Measurements from ENCODE around the gene SEMA3B. TPM values are rescaled to one million over a fixed set of nuclear protein-coding genes. Genes with fewer than 3 reads are reported as not detected.

Gene SEMA3B
- total and polyA plus RNA-seq, 9 of the 15 experiments (the other 6 are each of a cell fraction or from before 2014, with no cell fraction given) = 0.03 to 1.8 (median 0.55) TPM; not detected in 1

DNA sequence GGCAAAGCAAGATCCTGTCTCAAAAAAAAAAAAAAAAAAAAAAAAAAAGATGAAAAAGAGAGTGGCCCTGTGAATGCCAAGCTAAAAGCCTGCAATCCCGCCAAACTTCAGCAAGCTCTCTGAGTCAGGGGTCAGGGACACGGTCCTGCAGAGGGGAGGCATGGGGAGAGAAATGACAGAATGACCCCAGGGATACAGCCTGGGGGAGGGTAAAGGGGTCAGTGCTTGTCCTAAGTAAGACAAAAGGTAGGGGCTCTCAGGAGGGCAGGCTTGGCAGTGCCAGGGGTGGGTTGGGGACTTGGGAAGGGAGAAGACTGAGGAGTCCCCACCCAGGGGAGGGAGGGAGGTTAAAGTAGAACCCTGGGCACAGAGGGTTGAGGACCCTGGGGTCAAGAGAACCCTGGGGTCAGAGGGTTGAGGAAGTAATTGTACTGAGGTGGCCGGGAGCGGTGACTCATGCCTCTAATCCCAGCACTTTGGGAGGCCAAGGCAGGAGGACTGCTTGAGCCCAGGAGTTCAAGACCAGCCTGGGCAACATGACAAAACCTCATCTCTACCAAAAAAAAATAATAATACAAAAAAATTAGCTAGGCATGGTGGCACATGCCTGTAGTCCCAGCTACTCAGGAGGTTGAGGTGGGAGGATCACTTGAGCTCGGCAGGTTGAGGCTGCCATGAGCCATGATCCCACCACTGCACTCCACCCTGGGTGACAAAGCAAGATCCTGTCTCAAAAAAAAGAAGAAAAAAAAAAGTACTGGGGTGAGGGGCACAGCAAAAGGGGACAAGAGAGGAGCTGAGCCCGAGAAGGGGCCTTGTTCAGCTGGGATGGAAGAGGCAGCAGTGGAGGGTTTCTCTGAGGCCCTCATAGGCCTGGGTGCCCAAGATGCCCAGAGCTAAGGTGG lies 5.2 kb upstream of the SEMA3B start:
- ChIA-PET POLR2A (interaction anchor here (0.6 to 1.5 kb wide), 5 partner anchors 14 to 335 kb away, joined by 3 read pairs; no protein-coding TSS in a partner anchor), CTCF (ENCODE audit: low intra/inter-chr PET ratio) (no interaction called here)
- no peaks in the 10 kb centered on the region for H4K20me1 ChIP-seq (replicated peaks; ENCODE audit: control insufficient read depth, insufficient read depth, low read length)
- ATAC-seq (no peak), FAIRE-seq (no peak), DNase-seq (ENCODE audit: extremely low read depth in 1 of 4, low spot score in 3 of 4) (no peak)
- intact Hi-C loops (cut with micrococcal nuclease) = no loop called here
- H3K4me2 ChIP-seq (ENCODE audit: insufficient read depth, low read length) = no peak overlapping the region
- H3K4me3 ChIP-seq = no peak overlapping the region
- H3K9me3 ChIP-seq (replicated peaks; ENCODE audit: control insufficient read depth, insufficient read depth, low read depth, low read length) = no peaks in the 10 kb centered on the region
- no TSS peak for BruUV-seq (replicated peaks)
- in situ Hi-C loops (cut with MboI) = no loop called here
- WGBS (ENCODE audit: insufficient coverage, low coverage, missing lambda C conversion rate) = 38% methylated on average over 5 of the region's 6 CpGs
- H3K27ac ChIP-seq (ENCODE audit: extremely low read depth, low read depth, low read length) = no peak overlapping the region
- H3K4me1 ChIP-seq (replicated peaks in 1 of 2; ENCODE audit: control insufficient read depth in 2 of 2, insufficient read depth in 2 of 2, low read length in 2 of 2) = peaks cover 6 to 51% of the 10 kb centered on the region in 2 experiments; a peak in 4 of 5 replicates
- no peaks in the 10 kb centered on the region for H3K27me3 ChIP-seq (ENCODE audit: control insufficient read depth in 2 of 2, insufficient read depth in 2 of 2, low read length in 2 of 2)
- no peak overlapping the region for H3K9ac ChIP-seq (ENCODE audit: insufficient read depth in 1 of 2, low read depth in 2 of 2, low read length in 2 of 2)
- H3K36me3 ChIP-seq (ENCODE audit: control insufficient read depth, insufficient read depth, low read length) = no peaks in the 10 kb centered on the region
- no peak overlapping the region for H2AFZ ChIP-seq (ENCODE audit: low read depth, low read length)
- no peaks in the 10 kb centered on the region for H3K9me1 ChIP-seq (ENCODE audit: control insufficient read depth, insufficient read depth, low read length)
- peaks cover 3% of the 10 kb centered on the region; the same call in 1 of the 3 replicates for H3K79me2 ChIP-seq (ENCODE audit: control insufficient read depth, insufficient read depth, low read length)
- TF ChIP-seq, protein P1, sequence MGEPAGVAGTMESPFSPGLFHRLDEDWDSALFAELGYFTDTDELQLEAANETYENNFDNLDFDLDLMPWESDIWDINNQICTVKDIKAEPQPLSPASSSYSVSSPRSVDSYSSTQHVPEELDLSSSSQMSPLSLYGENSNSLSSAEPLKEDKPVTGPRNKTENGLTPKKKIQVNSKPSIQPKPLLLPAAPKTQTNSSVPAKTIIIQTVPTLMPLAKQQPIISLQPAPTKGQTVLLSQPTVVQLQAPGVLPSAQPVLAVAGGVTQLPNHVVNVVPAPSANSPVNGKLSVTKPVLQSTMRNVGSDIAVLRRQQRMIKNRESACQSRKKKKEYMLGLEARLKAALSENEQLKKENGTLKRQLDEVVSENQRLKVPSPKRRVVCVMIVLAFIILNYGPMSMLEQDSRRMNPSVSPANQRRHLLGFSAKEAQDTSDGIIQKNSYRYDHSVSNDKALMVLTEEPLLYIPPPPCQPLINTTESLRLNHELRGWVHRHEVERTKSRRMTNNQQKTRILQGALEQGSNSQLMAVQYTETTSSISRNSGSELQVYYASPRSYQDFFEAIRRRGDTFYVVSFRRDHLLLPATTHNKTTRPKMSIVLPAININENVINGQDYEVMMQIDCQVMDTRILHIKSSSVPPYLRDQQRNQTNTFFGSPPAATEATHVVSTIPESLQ (CRISPR knock-in tag; IDR thresholded peaks at IDR 0.05) = no peak
- TF ChIP-seq KHSRP (IDR thresholded peaks at IDR 0.05) = no peak
- TF ChIP-seq DPF2 (IDR thresholded peaks at IDR 0.05) = 0 out of 2 replicates have a peak, but pooled peaks have one; percentile 27
- no peak for TF ChIP-seq ZEB2 (IDR thresholded peaks at IDR 0.05)
- TF ChIP-seq FOSL1 (tag; conservative IDR thresholded peaks at IDR 0.05) = peak; percentile 42
- TF ChIP-seq ZNF507 (tag; conservative IDR thresholded peaks at IDR 0.05) = no peak
- TF ChIP-seq RBM25 (IDR thresholded peaks at IDR 0.05; ENCODE audit: low read depth, low read length, severe bottlenecking) = no peak
- TF ChIP-seq SP1 (CRISPR knock-in tag; IDR thresholded peaks at IDR 0.05) = no peak
- TF ChIP-seq, protein P2, sequence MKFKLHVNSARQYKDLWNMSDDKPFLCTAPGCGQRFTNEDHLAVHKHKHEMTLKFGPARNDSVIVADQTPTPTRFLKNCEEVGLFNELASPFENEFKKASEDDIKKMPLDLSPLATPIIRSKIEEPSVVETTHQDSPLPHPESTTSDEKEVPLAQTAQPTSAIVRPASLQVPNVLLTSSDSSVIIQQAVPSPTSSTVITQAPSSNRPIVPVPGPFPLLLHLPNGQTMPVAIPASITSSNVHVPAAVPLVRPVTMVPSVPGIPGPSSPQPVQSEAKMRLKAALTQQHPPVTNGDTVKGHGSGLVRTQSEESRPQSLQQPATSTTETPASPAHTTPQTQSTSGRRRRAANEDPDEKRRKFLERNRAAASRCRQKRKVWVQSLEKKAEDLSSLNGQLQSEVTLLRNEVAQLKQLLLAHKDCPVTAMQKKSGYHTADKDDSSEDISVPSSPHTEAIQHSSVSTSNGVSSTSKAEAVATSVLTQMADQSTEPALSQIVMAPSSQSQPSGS (CRISPR knock-in tag; IDR thresholded peaks at IDR 0.05) = no peak
- TF ChIP-seq, protein P3, sequence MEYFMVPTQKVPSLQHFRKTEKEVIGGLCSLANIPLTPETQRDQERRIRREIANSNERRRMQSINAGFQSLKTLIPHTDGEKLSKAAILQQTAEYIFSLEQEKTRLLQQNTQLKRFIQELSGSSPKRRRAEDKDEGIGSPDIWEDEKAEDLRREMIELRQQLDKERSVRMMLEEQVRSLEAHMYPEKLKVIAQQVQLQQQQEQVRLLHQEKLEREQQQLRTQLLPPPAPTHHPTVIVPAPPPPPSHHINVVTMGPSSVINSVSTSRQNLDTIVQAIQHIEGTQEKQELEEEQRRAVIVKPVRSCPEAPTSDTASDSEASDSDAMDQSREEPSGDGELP (CRISPR knock-in tag; IDR thresholded peaks at IDR 0.05; ENCODE audit: borderline replicate concordance) = 0 out of 2 replicates have a peak, but pooled peaks have one; percentile 12
- TF ChIP-seq, protein P4, sequence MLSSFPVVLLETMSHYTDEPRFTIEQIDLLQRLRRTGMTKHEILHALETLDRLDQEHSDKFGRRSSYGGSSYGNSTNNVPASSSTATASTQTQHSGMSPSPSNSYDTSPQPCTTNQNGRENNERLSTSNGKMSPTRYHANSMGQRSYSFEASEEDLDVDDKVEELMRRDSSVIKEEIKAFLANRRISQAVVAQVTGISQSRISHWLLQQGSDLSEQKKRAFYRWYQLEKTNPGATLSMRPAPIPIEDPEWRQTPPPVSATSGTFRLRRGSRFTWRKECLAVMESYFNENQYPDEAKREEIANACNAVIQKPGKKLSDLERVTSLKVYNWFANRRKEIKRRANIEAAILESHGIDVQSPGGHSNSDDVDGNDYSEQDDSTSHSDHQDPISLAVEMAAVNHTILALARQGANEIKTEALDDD (IDR thresholded peaks at IDR 0.05) = no peak
- TF ChIP-seq, protein P5, sequence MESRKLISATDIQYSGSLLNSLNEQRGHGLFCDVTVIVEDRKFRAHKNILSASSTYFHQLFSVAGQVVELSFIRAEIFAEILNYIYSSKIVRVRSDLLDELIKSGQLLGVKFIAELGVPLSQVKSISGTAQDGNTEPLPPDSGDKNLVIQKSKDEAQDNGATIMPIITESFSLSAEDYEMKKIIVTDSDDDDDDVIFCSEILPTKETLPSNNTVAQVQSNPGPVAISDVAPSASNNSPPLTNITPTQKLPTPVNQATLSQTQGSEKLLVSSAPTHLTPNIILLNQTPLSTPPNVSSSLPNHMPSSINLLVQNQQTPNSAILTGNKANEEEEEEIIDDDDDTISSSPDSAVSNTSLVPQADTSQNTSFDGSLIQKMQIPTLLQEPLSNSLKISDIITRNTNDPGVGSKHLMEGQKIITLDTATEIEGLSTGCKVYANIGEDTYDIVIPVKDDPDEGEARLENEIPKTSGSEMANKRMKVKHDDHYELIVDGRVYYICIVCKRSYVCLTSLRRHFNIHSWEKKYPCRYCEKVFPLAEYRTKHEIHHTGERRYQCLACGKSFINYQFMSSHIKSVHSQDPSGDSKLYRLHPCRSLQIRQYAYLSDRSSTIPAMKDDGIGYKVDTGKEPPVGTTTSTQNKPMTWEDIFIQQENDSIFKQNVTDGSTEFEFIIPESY (CRISPR knock-in tag; IDR thresholded peaks at IDR 0.05) = peak; percentile 42; the same call in 1 of the 2 replicates
- TF ChIP-seq CSDE1 (IDR thresholded peaks at IDR 0.05) = no peak
